Spinal cord (tissue), 10 donors: ENCODE results near the gene TC2N. TPM values are rescaled to one million over a fixed set of nuclear protein-coding genes. Genes with fewer than 3 reads are reported as not detected.
A peak's percentile ranks its signal among the peaks of the same experiment; 100 is the strongest.

Experiments
- DNase-seq, 6 donors: peaks; one replicate each; pipeline versions ENCODE4 v3.0.0 to v3.0.0-alpha.2; 2013 to 2015; ENCODE audit warnings: low spot score in 6 of 6, low read depth in 4 of 6
- H3K27ac ChIP-seq: one replicate; pipeline ENCODE4 v1.5.1; 2013; ENCODE audit warnings: low read depth, low read length, control low read depth
- H3K27me3 ChIP-seq: one replicate; pipeline ENCODE4 v1.6.1; 2013; ENCODE audit warnings: low read length; ENCODE audit not compliant: control insufficient read depth, insufficient read depth
- H3K36me3 ChIP-seq: one replicate; pipeline ENCODE4 v1.6.1; 2013; ENCODE audit warnings: low read length; ENCODE audit not compliant: control insufficient read depth, insufficient read depth
- H3K4me1 ChIP-seq: one replicate; pipeline ENCODE4 v1.6.1; 2013; ENCODE audit warnings: low read length; ENCODE audit not compliant: control insufficient read depth, insufficient read depth
- H3K4me3 ChIP-seq: one replicate; pipeline ENCODE4 v1.5.1; 2013; ENCODE audit warnings: low read depth, low read length, control low read depth
- H3K9me3 ChIP-seq: one replicate; pipeline ENCODE4 v1.6.1; 2013; ENCODE audit warnings: low read length; ENCODE audit not compliant: control insufficient read depth, insufficient read depth
- WGBS: methylation state at CpG from one replicate; pipeline ENCODE4 v1.1.5; 2013; ENCODE audit warnings: missing lambda C conversion rate; ENCODE audit not compliant: insufficient coverage; 5-methylcytosine and 5-hydroxymethylcytosine counted together
- polyA plus RNA-seq, 2 donors: library from polyadenylated mRNA; unstranded; fragments of 120-200 nt; gene quantifications; one replicate each; pipeline ENCODE4 v1.2.1, GENCODE V29; 2013; ENCODE audit not compliant: insufficient read length in 2 of 2
- total RNA-seq, 2 donors: library from RNA; depleted of rRNA in 1 of 2; stranded (reverse); fragments of 120-200 nt in 1 of 2; fragments of >200 nt in 1 of 2; gene quantifications; one replicate each; pipeline versions ENCODE4 v1.2.3 to v1.2.4, GENCODE V29; 2013 to 2014
- donor health status: healthy.

The TC2N gene
- total and polyA plus RNA-seq, 4 donors, result 5.4 to 17.1 (median 10.0) TPM

- WGBS, result 54% methylated on average over 5 of the region's 5 CpGs
- no peaks in the 10 kb centered on the region for H3K27me3 ChIP-seq
- H3K36me3 ChIP-seq, result no peaks in the 10 kb centered on the region
- DNase-seq, result peak in 4 of 6 donors; percentile 32 to 82 (median 64)
- no peaks in the 10 kb centered on the region for H3K9me3 ChIP-seq
- peak overlapping the region; percentile 85 for H3K27ac ChIP-seq
- H3K4me3 ChIP-seq, result no peak overlapping the region
- H3K4me1 ChIP-seq, result peaks cover 45% of the 10 kb centered on the region
Measured at GRCh38 chr14:91891101-91891500, 23.8 kb upstream of the TC2N start.

- Histone ChIP-seq H3K27ac (peak overlapping the region; percentile 85), H3K36me3 (no peaks in the 10 kb centered on the region), H3K4me3 (no peak overlapping the region), H3K4me1 (peaks cover 45% of the 10 kb centered on the region), H3K9me3 (no peaks in the 10 kb centered on the region), H3K27me3 (no peaks in the 10 kb centered on the region)
- DNase-seq, result peak in 2 of 6 donors; percentile 24 to 64
- WGBS, result 57% methylated on average over 4 of the region's 5 CpGs
Measured at GRCh38 chr14:91890291-91890749, 23.0 kb upstream of the TC2N start.

- Histone ChIP-seq H3K27me3 (no peaks in the 10 kb centered on the region), H3K36me3 (no peaks in the 10 kb centered on the region), H3K4me3 (no peak overlapping the region), H3K27ac (peak overlapping the region; percentile 85), H3K9me3 (no peaks in the 10 kb centered on the region), H3K4me1 (peaks cover 45% of the 10 kb centered on the region)
- WGBS, result 62% methylated on average over 11 of the region's 13 CpGs
- DNase-seq, result peak in 1 of 6 donors; percentile 36
Measured at GRCh38 chr14:91889477-91890211, 22.3 kb upstream of the TC2N start.

GRCh38 chr14:91888641-91889476, 21.5 kb upstream of the TC2N start:
- Histone ChIP-seq H3K27me3 (no peaks in the 10 kb centered on the region), H3K4me3 (no peak overlapping the region), H3K27ac (peak overlapping the region; percentile 12), H3K36me3 (no peaks in the 10 kb centered on the region), H3K4me1 (peaks cover 45% of the 10 kb centered on the region), H3K9me3 (no peaks in the 10 kb centered on the region)
- WGBS, result 82% methylated on average over 8 of the region's 10 CpGs
- no peak for DNase-seq

GRCh38 chr14:91886961-91887360, 19.6 kb upstream of the TC2N start:
- peaks cover 39% of the 10 kb centered on the region for H3K4me1 ChIP-seq
- no peaks in the 10 kb centered on the region for H3K9me3 ChIP-seq
- H3K4me3 ChIP-seq, result no peak overlapping the region
- WGBS, result 96% methylated on average over 8 of the region's 8 CpGs
- no peaks in the 10 kb centered on the region for H3K36me3 ChIP-seq
- no peak overlapping the region for H3K27ac ChIP-seq
- no peaks in the 10 kb centered on the region for H3K27me3 ChIP-seq
- DNase-seq, result no peak

GRCh38 chr14:91885839-91886238, 18.5 kb upstream of the TC2N start:
- no peaks in the 10 kb centered on the region for H3K9me3 ChIP-seq
- H3K4me1 ChIP-seq, result peaks cover 30% of the 10 kb centered on the region
- no peak overlapping the region for H3K27ac ChIP-seq
- no peak overlapping the region for H3K4me3 ChIP-seq
- no peak for DNase-seq
- WGBS, result 60% methylated on average over 1 of the region's 4 CpGs
- no peaks in the 10 kb centered on the region for H3K36me3 ChIP-seq
- no peaks in the 10 kb centered on the region for H3K27me3 ChIP-seq

GRCh38 chr14:91885113-91885712, 17.9 kb upstream of the TC2N start:
- Histone ChIP-seq H3K36me3 (no peaks in the 10 kb centered on the region), H3K4me1 (peaks cover 23% of the 10 kb centered on the region), H3K27me3 (no peaks in the 10 kb centered on the region), H3K4me3 (no peak overlapping the region), H3K9me3 (no peaks in the 10 kb centered on the region), H3K27ac (no peak overlapping the region)
- WGBS, result 80% methylated on average over 1 of the region's 4 CpGs
- DNase-seq, result no peak

GRCh38 chr14:91884664-91885063, 17.3 kb upstream of the TC2N start:
- WGBS, result 53% methylated on average over 4 of the region's 6 CpGs
- no peak for DNase-seq
- H3K9me3 ChIP-seq, result no peaks in the 10 kb centered on the region
- peaks cover 18% of the 10 kb centered on the region for H3K4me1 ChIP-seq
- H3K36me3 ChIP-seq, result no peaks in the 10 kb centered on the region
- no peaks in the 10 kb centered on the region for H3K27me3 ChIP-seq
- H3K4me3 ChIP-seq, result no peak overlapping the region
- H3K27ac ChIP-seq, result no peak overlapping the region

GRCh38 chr14:91883753-91884152, 16.4 kb upstream of the TC2N start:
- no peak overlapping the region for H3K27ac ChIP-seq
- H3K4me3 ChIP-seq, result no peak overlapping the region
- no peaks in the 10 kb centered on the region for H3K27me3 ChIP-seq
- no peaks in the 10 kb centered on the region for H3K36me3 ChIP-seq
- peak in 1 of 6 donors; percentile 49 for DNase-seq
- no peaks in the 10 kb centered on the region for H3K9me3 ChIP-seq
- 29% methylated on average over 7 of the region's 9 CpGs for WGBS
- peaks cover 9% of the 10 kb centered on the region for H3K4me1 ChIP-seq
